HepG2 (cell line): ENCODE data around the gene RXFP2. TPM values are rescaled to one million over a fixed set of nuclear protein-coding genes. Genes with fewer than 3 reads are reported as not detected.

Experiments used
- ATAC-seq: fragments of 200-7000 bp; cut with Tn5 transposase; 3 replicates; pipeline ENCODE4 v1.9.1; 2020; ENCODE audit warnings: mild to moderate bottlenecking, moderate library complexity
- BruUV-seq: library from RNA; stranded (reverse); fragments of 400-500 nt; replicated peaks from 2 replicates; lab custom pipeline; 2021; lab: Mats Ljungman, UMichigan
- CTCF ChIA-PET: fragments of 300-600 bp; formaldehyde crosslinking; extraction: SDS; loops from one replicate; lab custom pipeline; 2021; ENCODE audit warnings: low total read pairs, inconsistent platforms, low intra/inter-chr PET ratio; lab: Yijun Ruan, JAX
- POLR2A ChIA-PET: fragments of 350-600 bp; sonication (Branson Sonifier 250); formaldehyde crosslinking; loops from one replicate; lab custom pipeline; 2020; ENCODE audit warnings: antibody characterized with exemption, inconsistent platforms; lab: Yijun Ruan, JAX
- DNase-seq: peaks from one replicate; pipeline ENCODE4 v3.0.0-alpha.2; 2015; ENCODE audit warnings: low spot score
- FAIRE-seq: peaks from 3 replicates; lab custom pipeline; 2011; peaks lifted over from hg19 to GRCh38; lab: Jason Lieb, UNC
- H2AFZ ChIP-seq: one replicate; pipeline ENCODE4 v1.6.1; 2011; ENCODE audit warnings: low read length, inconsistent platforms
- H3K27ac ChIP-seq: fragments of 300-600 bp; 3 replicates; pipeline ENCODE4 v1.8.0; 2011; ENCODE audit warnings: mixed run types, mild to moderate bottlenecking, mixed read lengths, low read length, inconsistent platforms; ENCODE audit not compliant: insufficient read depth; ENCODE audit errors: extremely low read length
- H3K27me3 ChIP-seq, 2 experiments: fragments of 200-600 bp in 1 of 2; 2 replicates in 1 of 2; 3 replicates in 1 of 2; pipeline versions ENCODE4 v1.6.0 to v1.8.0; 2011; ENCODE audit warnings: low read length in 2 of 2, mild to moderate bottlenecking in 2 of 2, moderate library complexity in 2 of 2, inconsistent platforms in 1 of 2; ENCODE audit not compliant: insufficient read depth in 2 of 2, control insufficient read depth in 1 of 2
- H3K36me3 ChIP-seq, 2 experiments: fragments of 200-600 bp in 1 of 2; replicated peaks in 1 of 2; 2 replicates in 1 of 2; 3 replicates in 1 of 2; pipeline versions ENCODE4 v1.5.1 to v1.8.0; 2011; ENCODE audit warnings: low read length in 2 of 2, inconsistent platforms in 1 of 2; ENCODE audit not compliant: insufficient read depth in 2 of 2, control insufficient read depth in 1 of 2
- H3K4me1 ChIP-seq: 2 replicates; pipeline ENCODE4 v1.5.1; 2012; ENCODE audit warnings: low read length, inconsistent platforms; ENCODE audit not compliant: insufficient read depth
- H3K4me2 ChIP-seq: 2 replicates; pipeline ENCODE4 v1.6.0; 2011; ENCODE audit warnings: low read depth, low read length, inconsistent platforms
- H3K4me3 ChIP-seq, 3 experiments: fragments of 200-600 bp in 1 of 3; sonication (generic), shearing (Covaris generic) in 1 of 3; replicated peaks in 1 of 3; 2 replicates each; pipeline ENCODE4 v1.5.1; 2011 to 2016; ENCODE audit warnings: low read length in 3 of 3, inconsistent platforms in 2 of 3, low read depth in 2 of 3, mild to moderate bottlenecking in 2 of 3, control low read depth in 1 of 3, mixed read lengths in 1 of 3; ENCODE audit not compliant: insufficient read depth in 1 of 3
- H3K79me2 ChIP-seq: one replicate; pipeline ENCODE4 v1.6.1; 2011; ENCODE audit warnings: low read length, inconsistent platforms; ENCODE audit not compliant: insufficient read depth
- H3K9ac ChIP-seq: 2 replicates; pipeline ENCODE4 v1.6.0; 2011; ENCODE audit warnings: mild to moderate bottlenecking, low read depth, low read length, inconsistent platforms; ENCODE audit not compliant: insufficient read depth
- H3K9me3 ChIP-seq: 2 replicates; pipeline ENCODE4 v1.5.1; 2012; ENCODE audit warnings: mild to moderate bottlenecking, low read length
- H4K20me1 ChIP-seq: 2 replicates; pipeline ENCODE4 v1.6.0; 2011; ENCODE audit warnings: inconsistent platforms, mild to moderate bottlenecking, low read length, moderate library complexity; ENCODE audit not compliant: insufficient read depth
- ATF7-NPFF ChIP-seq: sonication (generic); formaldehyde crosslinking; IDR thresholded peaks from 2 replicates; pipeline ENCODE4 v1.8.1; 2023; ENCODE audit warnings: mild to moderate bottlenecking, low read depth, missing genetic modification reagents, moderate library complexity
- KLF16 ChIP-seq, 2 experiments: sonication (generic) in 1 of 2; formaldehyde crosslinking in 1 of 2; IDR thresholded peaks; 2 replicates each; pipeline versions ENCODE4 v1.6.1 to v1.8.0; 2016 to 2023; ENCODE audit warnings: missing genetic modification reagents in 2 of 2, missing compliant biosample characterization in 1 of 2
- POLR2AphosphoS2 ChIP-seq: IDR thresholded peaks from 2 replicates; pipeline ENCODE4 v1.6.1; 2011; ENCODE audit warnings: low read depth, low read length, improper control_type of control experiment
- RBM39 ChIP-seq: fragments of 200-400 bp; formaldehyde crosslinking; IDR thresholded peaks from one replicate; pipeline ENCODE4 v1.6.1; 2018; ENCODE audit warnings: antibody characterized with exemption, mild to moderate bottlenecking, low read depth, low read length; ENCODE audit not compliant: poor library complexity, severe bottlenecking
- RELA ChIP-seq: sonication (generic); formaldehyde crosslinking; IDR thresholded peaks from 2 replicates; pipeline ENCODE4 v1.4.0; 2020; ENCODE audit warnings: missing genetic modification reagents
- SOX13 ChIP-seq, 3 experiments: fragments of 450-650 bp in 1 of 3; sonication (generic) in 1 of 3; formaldehyde crosslinking in 1 of 3; IDR thresholded peaks in 2 of 3; conservative IDR thresholded peaks in 1 of 3; 2 replicates each; pipeline versions ENCODE4 v1.5.0 to v1.6.1; 2016 to 2020; ENCODE audit warnings: antibody characterized with exemption in 1 of 3, mild to moderate bottlenecking in 1 of 3, missing compliant biosample characterization in 1 of 3, missing genetic modification reagents in 1 of 3, moderate library complexity in 1 of 3
- TEAD3 ChIP-seq: optimal IDR thresholded peaks from 2 replicates; pipeline ENCODE3; 2016; ENCODE audit warnings: borderline replicate concordance
- TRIM24 ChIP-seq: sonication (generic); formaldehyde crosslinking; IDR thresholded peaks from 2 replicates; pipeline ENCODE4 v1.8.0; 2022; ENCODE audit warnings: mild to moderate bottlenecking, missing genetic modification reagents
- ZNF101 ChIP-seq: sonication (generic); formaldehyde crosslinking; IDR thresholded peaks from 2 replicates; pipeline ENCODE4 v1.4.0; 2020; ENCODE audit warnings: mild to moderate bottlenecking, low read depth, missing genetic modification reagents, borderline replicate concordance
- ZNF33A ChIP-seq: sonication (generic); formaldehyde crosslinking; IDR thresholded peaks from 2 replicates; pipeline ENCODE4 v1.5.1; 2020; ENCODE audit warnings: missing genetic modification reagents, mild to moderate bottlenecking, moderate library complexity, borderline replicate concordance
- ZNF703 ChIP-seq: sonication (generic); formaldehyde crosslinking; IDR thresholded peaks from 2 replicates; pipeline ENCODE4 v1.5.1; 2020; ENCODE audit warnings: missing genetic modification reagents, mild to moderate bottlenecking, moderate library complexity, borderline replicate concordance
- ZNF713 ChIP-seq: sonication (generic); formaldehyde crosslinking; IDR thresholded peaks from 2 replicates; pipeline ENCODE4 v1.4.0; 2020; ENCODE audit warnings: mild to moderate bottlenecking, missing genetic modification reagents
- WGBS: methylation state at CpG from one replicate; pipeline ENCODE4 v1.1.6; 2017; ENCODE audit warnings: low lambda C conversion rate; 5-methylcytosine and 5-hydroxymethylcytosine counted together
- in situ Hi-C: cut with HindIII; loops from 2 replicates; pipeline ENCODE4 v1.10.0; 2017; ENCODE audit warnings: low pct_unique_long_range_greater_than_20kb; ENCODE audit not compliant: extremely low pct_ligation_motif_present
- intact Hi-C: fragments of 100-400 bp; cut with micrococcal nuclease; formaldehyde crosslinking; loops from one replicate; pipeline ENCODE4 v1.10.0; 2022; ENCODE audit not compliant: unreplicated experiment
- polyA plus RNA-seq, 8 experiments: library from polyadenylated mRNA; depleted of rRNA in 3 of 8; stranded (reverse) in 7 of 8; unstranded in 1 of 8; fragments of >200 nt; fragmentation: Illumina TruSeq in 4 of 8; extraction: Trizol in 4 of 8; gene quantifications; 2 replicates each; pipeline versions ENCODE4 v1.2.1 to v1.2.3, GENCODE V29; 2011 to 2016; ENCODE audit warnings: low read depth in 4 of 8, missing spikeins in 1 of 8, mixed read lengths in 1 of 8; ENCODE audit not compliant: insufficient read depth in 1 of 8
- total RNA-seq, 5 experiments: library from RNA; depleted of rRNA; stranded (reverse); fragments of >200 nt; fragmentation: Illumina TruSeq; extraction: Trizol; gene quantifications; 2 replicates each; pipeline ENCODE4 v1.2.3, GENCODE V29; 2016; ENCODE audit warnings: low read depth in 1 of 5
- TF ChIP-seq, protein P1 (sequence below), 2 experiments: sonication (generic) in 1 of 2; formaldehyde crosslinking in 1 of 2; IDR thresholded peaks; 2 replicates each; pipeline versions ENCODE4 v1.4.0 to v1.6.1; 2018 to 2020; ENCODE audit warnings: missing genetic modification reagents in 2 of 2, borderline replicate concordance in 1 of 2, low read depth in 1 of 2, mild to moderate bottlenecking in 1 of 2, missing biosample characterization in 1 of 2
- TF ChIP-seq, protein P2 (sequence below): sonication (generic); formaldehyde crosslinking; conservative IDR thresholded peaks from 2 replicates; pipeline ENCODE4 v1.4.0; 2020; ENCODE audit warnings: missing genetic modification reagents
- TF ChIP-seq, protein P3 (sequence below): sonication (generic); formaldehyde crosslinking; IDR thresholded peaks from 2 replicates; pipeline ENCODE4 v1.4.0; 2020; ENCODE audit warnings: mild to moderate bottlenecking, missing genetic modification reagents
- TF ChIP-seq, protein P4 (sequence below): sonication (generic); formaldehyde crosslinking; IDR thresholded peaks from 2 replicates; pipeline ENCODE4 v1.8.1; 2023; ENCODE audit warnings: mild to moderate bottlenecking, missing genetic modification reagents

Gene RXFP2
- total and polyA plus RNA-seq, 2 of the 13 experiments (the other 11 are each of a cell fraction or from before 2014, with no cell fraction given): not detected

DNA sequence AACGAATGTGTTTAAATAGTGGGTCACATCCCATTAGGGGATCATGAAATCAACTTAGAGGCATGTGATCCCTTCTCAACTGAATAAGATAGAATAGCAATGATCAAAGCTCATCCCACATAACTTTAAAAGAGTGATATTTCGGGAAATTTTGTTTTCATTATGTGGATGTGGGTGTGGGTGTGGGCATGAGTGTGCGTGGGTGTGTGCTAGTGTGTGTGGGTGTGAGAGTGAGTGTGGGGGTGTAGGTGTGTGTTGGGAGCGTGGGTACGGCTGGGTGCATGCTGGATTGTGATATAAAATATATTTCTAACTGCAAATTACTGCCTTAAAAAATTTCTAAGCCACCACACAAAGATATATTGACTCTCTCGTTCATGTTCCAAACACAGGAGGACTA is 15.9 kb downstream of the RXFP2 start:
- in situ Hi-C loops: no loop called here
- DNase-seq (no peak), FAIRE-seq (no peak), ATAC-seq (no peak)
- Histone ChIP-seq H3K4me1 (no peaks in the 10 kb centered on the region), H3K27ac (no peak overlapping the region), H3K9ac (no peak overlapping the region), H3K4me2 (no peak overlapping the region), H2AFZ (no peak overlapping the region), H4K20me1 (no peaks in the 10 kb centered on the region), H3K9me3 (no peaks in the 10 kb centered on the region), H3K4me3 (no peak overlapping the region), H3K79me2 (no peaks in the 10 kb centered on the region), H3K27me3 (peaks cover 1 to 12% of the 10 kb centered on the region in 2 experiments; a peak in 3 of 5 replicates), H3K36me3 (no peaks in the 10 kb centered on the region)
- CTCF ChIA-PET: no interaction called here
- 1% methylated on average over 6 of the region's 6 CpGs for WGBS
- intact Hi-C loops: no loop called here
- BruUV-seq: no TSS peak
- POLR2A ChIA-PET: no interaction called here
- no peak for TF ChIP-seq ZNF713 (CRISPR knock-in tag)
- no peak for TF ChIP-seq ATF7-NPFF (CRISPR knock-in tag)
- TF ChIP-seq, protein P1, sequence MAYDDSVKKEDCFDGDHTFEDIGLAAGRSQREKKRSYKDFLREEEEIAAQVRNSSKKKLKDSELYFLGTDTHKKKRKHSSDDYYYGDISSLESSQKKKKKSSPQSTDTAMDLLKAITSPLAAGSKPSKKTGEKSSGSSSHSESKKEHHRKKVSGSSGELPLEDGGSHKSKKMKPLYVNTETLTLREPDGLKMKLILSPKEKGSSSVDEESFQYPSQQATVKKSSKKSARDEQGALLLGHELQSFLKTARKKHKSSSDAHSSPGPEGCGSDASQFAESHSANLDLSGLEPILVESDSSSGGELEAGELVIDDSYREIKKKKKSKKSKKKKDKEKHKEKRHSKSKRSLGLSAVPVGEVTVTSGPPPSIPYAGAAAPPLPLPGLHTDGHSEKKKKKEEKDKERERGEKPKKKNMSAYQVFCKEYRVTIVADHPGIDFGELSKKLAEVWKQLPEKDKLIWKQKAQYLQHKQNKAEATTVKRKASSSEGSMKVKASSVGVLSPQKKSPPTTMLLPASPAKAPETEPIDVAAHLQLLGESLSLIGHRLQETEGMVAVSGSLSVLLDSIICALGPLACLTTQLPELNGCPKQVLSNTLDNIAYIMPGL (CRISPR knock-in tag; IDR thresholded peaks at IDR 0.05; ENCODE audit: borderline replicate concordance in 1 of 2, low read depth in 1 of 2): no peak
- TF ChIP-seq RBM39: no peak
- TF ChIP-seq, protein P2, sequence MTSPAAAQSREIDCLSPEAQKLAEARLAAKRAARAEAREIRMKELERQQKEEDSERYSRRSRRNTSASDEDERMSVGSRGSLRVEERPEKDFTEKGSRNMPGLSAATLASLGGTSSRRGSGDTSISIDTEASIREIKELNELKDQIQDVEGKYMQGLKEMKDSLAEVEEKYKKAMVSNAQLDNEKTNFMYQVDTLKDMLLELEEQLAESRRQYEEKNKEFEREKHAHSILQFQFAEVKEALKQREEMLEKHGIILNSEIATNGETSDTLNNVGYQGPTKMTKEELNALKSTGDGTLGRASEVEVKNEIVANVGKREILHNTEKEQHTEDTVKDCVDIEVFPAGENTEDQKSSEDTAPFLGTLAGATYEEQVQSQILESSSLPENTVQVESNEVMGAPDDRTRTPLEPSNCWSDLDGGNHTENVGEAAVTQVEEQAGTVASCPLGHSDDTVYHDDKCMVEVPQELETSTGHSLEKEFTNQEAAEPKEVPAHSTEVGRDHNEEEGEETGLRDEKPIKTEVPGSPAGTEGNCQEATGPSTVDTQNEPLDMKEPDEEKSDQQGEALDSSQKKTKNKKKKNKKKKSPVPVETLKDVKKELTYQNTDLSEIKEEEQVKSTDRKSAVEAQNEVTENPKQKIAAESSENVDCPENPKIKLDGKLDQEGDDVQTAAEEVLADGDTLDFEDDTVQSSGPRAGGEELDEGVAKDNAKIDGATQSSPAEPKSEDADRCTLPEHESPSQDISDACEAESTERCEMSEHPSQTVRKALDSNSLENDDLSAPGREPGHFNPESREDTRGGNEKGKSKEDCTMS (CRISPR knock-in tag): no peak
- no peak for TF ChIP-seq TRIM24 (CRISPR knock-in tag)
- no peak for TF ChIP-seq SOX13 (IDR thresholded peaks at IDR 0.05)
- TF ChIP-seq SOX13 (CRISPR knock-in tag; conservative IDR thresholded peaks at IDR 0.05 in 1 of 2, IDR thresholded peaks at IDR 0.05 in 1 of 2): no peak
- TF ChIP-seq, protein P3, sequence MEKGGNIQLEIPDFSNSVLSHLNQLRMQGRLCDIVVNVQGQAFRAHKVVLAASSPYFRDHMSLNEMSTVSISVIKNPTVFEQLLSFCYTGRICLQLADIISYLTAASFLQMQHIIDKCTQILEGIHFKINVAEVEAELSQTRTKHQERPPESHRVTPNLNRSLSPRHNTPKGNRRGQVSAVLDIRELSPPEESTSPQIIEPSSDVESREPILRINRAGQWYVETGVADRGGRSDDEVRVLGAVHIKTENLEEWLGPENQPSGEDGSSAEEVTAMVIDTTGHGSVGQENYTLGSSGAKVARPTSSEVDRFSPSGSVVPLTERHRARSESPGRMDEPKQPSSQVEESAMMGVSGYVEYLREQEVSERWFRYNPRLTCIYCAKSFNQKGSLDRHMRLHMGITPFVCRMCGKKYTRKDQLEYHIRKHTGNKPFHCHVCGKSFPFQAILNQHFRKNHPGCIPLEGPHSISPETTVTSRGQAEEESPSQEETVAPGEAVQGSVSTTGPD (CRISPR knock-in tag): no peak
- TF ChIP-seq RELA (CRISPR knock-in tag): no peak
- no peak for TF ChIP-seq TEAD3 (CRISPR knock-in tag)
- no peak for TF ChIP-seq ZNF101 (CRISPR knock-in tag)
- TF ChIP-seq ZNF33A: no peak
- no peak for TF ChIP-seq POLR2AphosphoS2
- TF ChIP-seq, protein P4, sequence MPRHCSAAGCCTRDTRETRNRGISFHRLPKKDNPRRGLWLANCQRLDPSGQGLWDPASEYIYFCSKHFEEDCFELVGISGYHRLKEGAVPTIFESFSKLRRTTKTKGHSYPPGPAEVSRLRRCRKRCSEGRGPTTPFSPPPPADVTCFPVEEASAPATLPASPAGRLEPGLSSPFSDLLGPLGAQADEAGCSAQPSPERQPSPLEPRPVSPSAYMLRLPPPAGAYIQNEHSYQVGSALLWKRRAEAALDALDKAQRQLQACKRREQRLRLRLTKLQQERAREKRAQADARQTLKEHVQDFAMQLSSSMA (CRISPR knock-in tag): no peak
- no peak for TF ChIP-seq KLF16 (CRISPR knock-in tag; IDR thresholded peaks at IDR 0.05)
- no peak for TF ChIP-seq ZNF703 (CRISPR knock-in tag)
